ENCODE data around the gene CLMN. TPM values are rescaled to one million over a fixed set of nuclear protein-coding genes. Genes with fewer than 3 reads are reported as not detected.

CLMN gene
- total and polyA plus RNA-seq, 9 of the 15 experiments (the other 6 are each of a cell fraction or from before 2014, with no cell fraction given), result 0.01 to 0.18 (median 0.07) TPM; not detected in 4

DNA sequence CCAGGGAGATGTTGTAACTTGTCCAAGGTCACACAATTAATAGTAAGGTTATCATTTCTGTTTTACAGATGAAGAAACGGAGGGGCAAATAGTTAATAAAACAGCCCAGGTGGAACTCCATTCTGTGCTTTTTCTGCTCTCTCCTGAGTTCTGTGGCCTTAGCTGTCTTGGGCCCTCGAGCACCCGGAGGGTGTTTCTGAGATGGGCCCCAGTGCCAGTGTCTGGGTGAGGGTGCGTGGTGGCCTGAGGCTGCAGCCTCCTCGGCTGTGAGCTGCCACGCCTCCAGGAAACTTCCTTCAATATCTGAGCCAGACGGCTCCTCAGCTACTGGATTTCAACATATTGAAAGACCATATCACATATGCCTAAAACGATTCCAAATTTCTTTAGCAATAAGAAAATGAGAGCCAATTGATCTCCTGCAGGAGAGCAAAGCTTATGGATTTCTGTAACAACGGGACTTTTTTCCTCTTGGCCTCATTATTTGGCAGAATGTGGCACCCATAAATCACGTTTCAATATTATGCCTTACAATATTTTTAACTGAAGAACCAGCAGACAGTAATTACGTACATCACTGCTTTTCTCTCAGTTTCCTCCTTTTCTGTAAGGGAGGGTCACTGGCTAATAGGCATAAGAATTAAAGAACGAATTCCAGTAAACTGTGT lies 87.6 kb downstream of the CLMN start:
- Histone ChIP-seq H3K4me3 (no peak overlapping the region), H2AFZ (ENCODE audit: low read depth, low read length) (no peak overlapping the region), H3K4me1 (replicated peaks in 1 of 2; ENCODE audit: control insufficient read depth in 2 of 2, insufficient read depth in 2 of 2, low read length in 2 of 2) (no peaks in the 10 kb centered on the region), H3K36me3 (ENCODE audit: control insufficient read depth, insufficient read depth, low read length) (no peaks in the 10 kb centered on the region), H3K9me1 (ENCODE audit: control insufficient read depth, insufficient read depth, low read length) (no peaks in the 10 kb centered on the region), H3K4me2 (ENCODE audit: insufficient read depth, low read length) (no peak overlapping the region), H3K9me3 (replicated peaks; ENCODE audit: control insufficient read depth, insufficient read depth, low read depth, low read length) (no peaks in the 10 kb centered on the region), H3K27me3 (ENCODE audit: control insufficient read depth in 2 of 2, insufficient read depth in 2 of 2, low read length in 2 of 2) (peaks cover 2 to 15% of the 10 kb centered on the region in 2 experiments; a peak in 2 of 5 replicates), H3K79me2 (ENCODE audit: control insufficient read depth, insufficient read depth, low read length) (no peaks in the 10 kb centered on the region), H3K9ac (ENCODE audit: insufficient read depth in 1 of 2, low read depth in 2 of 2, low read length in 2 of 2) (no peak overlapping the region), H4K20me1 (replicated peaks; ENCODE audit: control insufficient read depth, insufficient read depth, low read length) (no peaks in the 10 kb centered on the region; the same call in 1 of the 2 replicates), H3K27ac (ENCODE audit: extremely low read depth, low read depth, low read length) (no peak overlapping the region)
- intact Hi-C loops (cut with micrococcal nuclease), result no loop called here
- DNase-seq (ENCODE audit: extremely low read depth in 1 of 4, low spot score in 3 of 4) (no peak), ATAC-seq (no peak), FAIRE-seq (no peak)
- no TSS peak for BruUV-seq (replicated peaks)
- ChIA-PET POLR2A (no interaction called here), CTCF (ENCODE audit: low intra/inter-chr PET ratio) (no interaction called here)
- in situ Hi-C loops (cut with MboI), result no loop called here
- WGBS (ENCODE audit: insufficient coverage, low coverage, missing lambda C conversion rate), result 0% methylated on average over 9 of the region's 12 CpGs
- TF ChIP-seq TGIF2 (CRISPR knock-in tag; IDR thresholded peaks at IDR 0.05) (no peak), TAF7 (tag; IDR thresholded peaks at IDR 0.05) (no peak), NR2F6 (CRISPR knock-in tag; IDR thresholded peaks at IDR 0.05) (no peak), PTRF (tag; IDR thresholded peaks at IDR 0.05) (no peak), MEIS2 (IDR thresholded peaks at IDR 0.05; ENCODE audit: partially characterized antibody) (no peak), ZNF445 (CRISPR knock-in tag; IDR thresholded peaks at IDR 0.05; ENCODE audit: low read depth) (no peak), RCOR1 (IDR thresholded peaks at IDR 0.05; ENCODE audit: borderline replicate concordance in 1 of 2, low read depth in 2 of 2, low read length in 2 of 2) (no peak), SIN3A (IDR thresholded peaks at IDR 0.05; ENCODE audit: borderline replicate concordance in 2 of 2, control insufficient read depth in 1 of 2, low read depth in 2 of 2, low read length in 2 of 2) (no peak), TBP (optimal IDR thresholded peaks at IDR 0.05; ENCODE audit: low read depth, low read length) (no peak), MCM3 (IDR thresholded peaks at IDR 0.05) (no peak), HLTF (IDR thresholded peaks at IDR 0.05) (no peak), NFYB (IDR thresholded peaks at IDR 0.05; ENCODE audit: extremely low read depth, insufficient read length) (no peak), ZNF143 (CRISPR knock-in tag; IDR thresholded peaks at IDR 0.05) (no peak), RFX5 (IDR thresholded peaks at IDR 0.05; ENCODE audit: low read depth, low read length) (no peak), BRD4 (IDR thresholded peaks at IDR 0.05) (no peak), NFIX (CRISPR knock-in tag; IDR thresholded peaks at IDR 0.05; ENCODE audit: low read depth) (no peak), MEF2D (tag; conservative IDR thresholded peaks at IDR 0.05; ENCODE audit: low read depth) (no peak), ZNF282 (CRISPR knock-in tag; IDR thresholded peaks at IDR 0.05) (no peak)
- TF ChIP-seq, protein P1, sequence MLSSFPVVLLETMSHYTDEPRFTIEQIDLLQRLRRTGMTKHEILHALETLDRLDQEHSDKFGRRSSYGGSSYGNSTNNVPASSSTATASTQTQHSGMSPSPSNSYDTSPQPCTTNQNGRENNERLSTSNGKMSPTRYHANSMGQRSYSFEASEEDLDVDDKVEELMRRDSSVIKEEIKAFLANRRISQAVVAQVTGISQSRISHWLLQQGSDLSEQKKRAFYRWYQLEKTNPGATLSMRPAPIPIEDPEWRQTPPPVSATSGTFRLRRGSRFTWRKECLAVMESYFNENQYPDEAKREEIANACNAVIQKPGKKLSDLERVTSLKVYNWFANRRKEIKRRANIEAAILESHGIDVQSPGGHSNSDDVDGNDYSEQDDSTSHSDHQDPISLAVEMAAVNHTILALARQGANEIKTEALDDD (IDR thresholded peaks at IDR 0.05), result no peak
- TF ChIP-seq, protein P2, sequence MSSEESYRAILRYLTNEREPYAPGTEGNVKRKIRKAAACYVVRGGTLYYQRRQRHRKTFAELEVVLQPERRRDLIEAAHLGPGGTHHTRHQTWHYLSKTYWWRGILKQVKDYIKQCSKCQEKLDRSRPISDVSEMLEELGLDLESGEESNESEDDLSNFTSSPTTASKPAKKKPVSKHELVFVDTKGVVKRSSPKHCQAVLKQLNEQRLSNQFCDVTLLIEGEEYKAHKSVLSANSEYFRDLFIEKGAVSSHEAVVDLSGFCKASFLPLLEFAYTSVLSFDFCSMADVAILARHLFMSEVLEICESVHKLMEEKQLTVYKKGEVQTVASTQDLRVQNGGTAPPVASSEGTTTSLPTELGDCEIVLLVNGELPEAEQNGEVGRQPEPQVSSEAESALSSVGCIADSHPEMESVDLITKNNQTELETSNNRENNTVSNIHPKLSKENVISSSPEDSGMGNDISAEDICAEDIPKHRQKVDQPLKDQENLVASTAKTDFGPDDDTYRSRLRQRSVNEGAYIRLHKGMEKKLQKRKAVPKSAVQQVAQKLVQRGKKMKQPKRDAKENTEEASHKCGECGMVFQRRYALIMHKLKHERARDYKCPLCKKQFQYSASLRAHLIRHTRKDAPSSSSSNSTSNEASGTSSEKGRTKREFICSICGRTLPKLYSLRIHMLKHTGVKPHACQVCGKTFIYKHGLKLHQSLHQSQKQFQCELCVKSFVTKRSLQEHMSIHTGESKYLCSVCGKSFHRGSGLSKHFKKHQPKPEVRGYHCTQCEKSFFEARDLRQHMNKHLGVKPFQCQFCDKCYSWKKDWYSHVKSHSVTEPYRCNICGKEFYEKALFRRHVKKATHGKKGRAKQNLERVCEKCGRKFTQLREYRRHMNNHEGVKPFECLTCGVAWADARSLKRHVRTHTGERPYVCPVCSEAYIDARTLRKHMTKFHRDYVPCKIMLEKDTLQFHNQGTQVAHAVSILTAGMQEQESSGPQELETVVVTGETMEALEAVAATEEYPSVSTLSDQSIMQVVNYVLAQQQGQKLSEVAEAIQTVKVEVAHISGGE (CRISPR knock-in tag; IDR thresholded peaks at IDR 0.05), result no peak

All from K562 (cell line).